NT2/D1 (cell line): ENCODE data around the gene ZNF771.

Source experiments
- SUZ12 ChIP-seq: IDR thresholded peaks from 2 replicates; pipeline ENCODE4 v1.6.1; 2011; ENCODE audit not compliant: insufficient read length, insufficient read depth; ENCODE audit errors: extremely low read depth
- YY1 ChIP-seq: IDR thresholded peaks from 2 replicates; pipeline ENCODE4 v1.6.1; 2011; ENCODE audit not compliant: insufficient read length, insufficient read depth
- ZNF274 ChIP-seq: IDR thresholded peaks from 2 replicates; pipeline ENCODE4 v1.6.1; 2011; ENCODE audit warnings: mild to moderate bottlenecking, low read depth, low read length

GRCh38 chr16:30370456-30371247 is 36.8 kb upstream of the ZNF771 start, which contains the start of gene TBC1D10B:
- TF ChIP-seq SUZ12 (no peak), YY1 (no peak), ZNF274 (no peak)
